ENCODE results near the gene NEDD8.
"Not testable (repeated sequence)": the region's sequence is repeated elsewhere in the genome, so short reads cannot be mapped to it uniquely, and the experiment has no call there.

The NEDD8 gene

GRCh38 chr14:24249230-24250021, 17.3 kb upstream of the NEDD8 start:
- DNase-seq (ENCODE audit: low read depth in 4 of 4, low spot score in 1 of 4), result no peak

DNA sequence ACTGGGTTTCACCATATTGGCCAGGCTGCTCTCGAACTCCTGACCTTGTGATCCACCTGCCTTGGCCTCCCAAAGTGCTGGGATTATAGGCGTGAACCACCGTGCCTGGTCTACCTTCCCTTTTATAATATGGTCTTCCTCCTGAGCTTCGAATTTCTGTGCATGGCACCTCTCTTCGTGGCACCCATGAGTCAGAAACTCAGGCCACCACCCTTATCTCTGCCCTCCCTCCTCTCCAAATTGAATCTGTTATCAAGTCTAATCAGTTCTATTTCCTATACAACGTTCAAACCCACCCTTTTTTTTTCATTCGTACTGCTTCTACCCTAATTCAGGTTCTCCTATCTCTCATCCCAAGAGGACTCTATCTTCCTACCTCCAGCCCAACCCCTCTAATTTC, 15.3 kb upstream of the NEDD8 start:
- DNase-seq (ENCODE audit: low read depth in 4 of 4, low spot score in 1 of 4), result no peak

DNA sequence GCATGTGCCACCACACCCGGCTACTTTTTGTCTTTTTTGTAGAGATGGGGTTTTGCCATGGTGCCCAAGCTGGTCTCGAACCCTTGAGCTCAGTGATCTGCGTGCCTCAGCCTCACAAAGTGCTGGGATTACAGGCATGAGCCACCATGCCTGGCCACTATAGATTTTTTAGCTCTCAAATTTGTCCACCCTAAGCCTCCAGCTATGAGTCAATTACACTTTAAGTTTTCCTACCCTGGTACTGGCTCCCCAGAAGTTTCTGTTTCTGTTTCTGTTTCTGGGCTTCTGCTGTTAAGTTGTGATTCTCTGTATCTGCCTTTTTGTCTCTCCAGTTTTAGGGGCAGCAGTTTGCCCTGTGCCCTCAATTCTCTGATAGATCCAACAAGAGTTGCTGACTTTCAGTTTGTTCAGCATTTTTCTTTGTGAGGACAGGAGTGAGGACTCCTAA, 14.6 kb upstream of the NEDD8 start:
- DNase-seq (ENCODE audit: low read depth in 4 of 4, low spot score in 1 of 4), result no peak

DNA sequence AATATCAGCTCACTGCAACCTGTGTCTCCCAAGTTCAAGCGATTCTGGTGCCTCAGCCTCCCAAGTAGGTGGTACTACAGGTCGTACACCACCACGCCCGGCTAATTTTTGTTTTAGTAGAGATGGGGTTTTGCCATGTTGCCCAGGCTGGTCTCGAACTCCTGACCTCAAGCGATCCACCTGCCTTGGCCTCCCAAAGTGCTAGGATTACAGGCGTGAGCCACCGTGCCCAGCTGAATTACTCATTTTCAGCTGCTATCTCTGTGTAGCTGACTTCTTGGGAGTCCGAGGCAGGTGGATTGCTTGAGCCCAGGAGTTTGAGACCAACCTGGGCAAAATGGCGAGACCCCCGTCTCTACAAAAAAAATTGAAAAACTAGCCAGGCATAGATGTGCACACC, 13.2 kb upstream of the NEDD8 start:
- DNase-seq (ENCODE audit: low read depth in 4 of 4, low spot score in 1 of 4), result not testable (repeated sequence)

DNA sequence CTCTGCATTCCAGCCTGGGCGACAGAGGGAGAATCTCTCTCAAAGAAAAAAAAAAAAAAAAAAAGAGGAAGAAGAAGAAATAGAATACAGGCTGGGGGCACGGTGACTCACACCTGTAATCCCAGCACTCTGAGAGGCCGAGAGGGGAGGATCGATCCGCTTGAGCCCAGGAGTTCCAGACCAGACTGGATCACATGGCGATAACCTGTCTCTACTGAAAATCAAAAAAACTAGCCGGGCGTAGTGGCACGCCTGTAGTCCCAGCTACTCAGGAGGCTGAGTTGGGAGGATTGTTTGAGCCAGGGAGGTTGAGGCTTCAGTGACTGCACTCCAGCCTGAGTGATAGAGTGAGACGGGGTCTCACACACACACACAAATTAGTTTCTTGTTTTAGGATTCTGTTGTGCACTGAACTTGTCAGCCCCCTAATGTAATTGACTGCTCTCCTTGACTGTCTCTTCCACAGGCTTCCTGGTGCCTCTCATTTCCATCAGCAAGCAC, 11.2 kb upstream of the NEDD8 start:
- no peak for DNase-seq (ENCODE audit: low read depth in 4 of 4, low spot score in 1 of 4)

DNA sequence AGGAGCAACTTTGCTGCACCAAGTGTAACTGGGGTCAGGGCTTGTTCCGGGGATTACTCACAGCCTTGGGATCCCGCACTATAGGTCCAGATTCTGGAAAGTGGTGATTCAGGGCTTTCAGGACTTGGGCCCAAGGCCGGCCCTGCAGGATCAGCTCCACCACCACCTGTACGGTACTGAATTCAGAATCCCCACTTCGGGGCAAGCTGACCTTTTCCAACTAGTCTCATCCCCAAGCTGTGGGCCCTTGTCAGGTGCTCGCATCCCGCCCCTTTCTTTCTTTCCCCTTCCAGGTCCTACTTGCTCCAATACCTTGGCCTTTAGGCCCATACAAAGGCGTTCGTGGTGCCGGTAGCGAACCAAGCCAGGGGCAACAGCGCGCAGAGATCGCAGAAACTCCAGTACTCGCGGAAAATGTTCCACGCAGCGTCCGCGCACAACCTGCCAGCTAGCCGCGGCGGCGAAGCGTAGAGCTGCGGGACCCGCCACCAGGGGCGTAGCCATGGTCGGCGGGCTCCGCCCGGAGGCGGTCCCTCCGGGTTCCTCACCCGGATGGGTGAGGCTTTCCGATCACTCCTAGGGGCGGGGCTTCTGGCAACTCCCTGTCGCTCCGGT, 9.8 kb upstream of the NEDD8 start:
- DNase-seq (ENCODE audit: low read depth in 4 of 4, low spot score in 1 of 4), result peak; percentile 86 to 94 (median 88)

DNA sequence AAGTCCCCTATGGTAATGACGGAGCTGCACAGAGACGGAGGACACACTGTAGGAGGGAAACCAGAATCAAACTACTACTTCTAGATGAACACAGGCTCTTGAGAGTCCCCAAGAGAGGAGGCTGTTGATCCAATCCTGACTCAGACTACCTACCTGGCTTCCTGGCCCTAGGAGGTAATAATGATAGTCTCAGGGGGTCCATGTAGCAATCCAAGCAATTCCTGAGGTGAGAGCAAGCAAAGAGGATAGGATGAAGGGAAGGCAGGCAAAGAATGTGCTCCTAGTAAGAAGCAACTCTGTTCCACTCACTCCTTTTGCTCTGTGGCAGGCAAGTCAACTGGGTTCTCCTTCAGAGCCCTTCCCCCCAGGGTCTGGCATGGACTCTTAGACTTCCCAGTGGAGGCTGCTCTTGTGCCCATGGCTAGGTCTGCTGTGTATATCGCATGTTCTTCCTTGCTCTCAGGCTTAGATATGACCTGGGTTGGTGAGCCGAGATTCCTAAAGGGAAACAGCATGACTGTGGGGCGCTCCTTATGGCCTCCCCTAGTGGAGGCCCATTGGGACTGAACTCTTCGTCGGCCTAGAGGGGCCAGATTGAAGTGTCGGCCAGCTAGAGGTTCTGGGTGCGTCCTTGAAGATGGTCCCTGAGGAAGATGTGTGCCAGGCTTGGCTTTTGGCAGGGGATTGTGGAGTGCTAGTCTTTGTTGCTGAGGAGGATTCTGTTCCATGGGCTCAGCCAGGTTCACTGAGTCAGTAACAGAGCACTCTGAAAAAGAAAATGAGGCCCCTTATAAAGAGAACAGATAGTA, 8.1 kb upstream of the NEDD8 start:
- DNase-seq (ENCODE audit: low read depth in 4 of 4, low spot score in 1 of 4), result no peak

DNA sequence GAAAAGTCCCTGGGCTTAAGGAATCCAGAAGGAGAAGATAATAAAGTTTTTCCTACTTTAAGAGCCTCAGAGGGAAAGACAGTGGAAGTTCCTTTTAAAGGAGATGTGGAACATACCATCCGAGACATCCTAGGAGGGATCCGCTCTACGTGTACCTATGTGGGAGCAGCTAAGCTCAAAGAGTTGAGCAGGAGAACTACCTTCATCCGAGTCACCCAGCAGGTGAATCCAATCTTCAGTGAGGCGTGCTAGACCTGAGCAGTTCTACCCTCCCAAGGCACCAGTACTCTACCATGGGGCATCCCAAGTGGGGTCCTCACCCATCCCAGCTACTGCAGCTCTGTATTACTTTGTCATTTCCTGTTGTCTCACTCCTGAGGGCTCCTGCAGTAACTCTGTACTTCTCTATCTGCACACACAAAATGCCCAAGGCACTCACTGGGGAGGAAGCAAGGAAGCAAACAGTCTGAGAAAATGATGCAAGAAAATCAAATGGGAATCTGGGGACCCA, 6.4 kb upstream of the NEDD8 start:
- DNase-seq (ENCODE audit: low read depth in 4 of 4, low spot score in 1 of 4), result no peak

GRCh38 chr14:24238123-24238522, 6.0 kb upstream of the NEDD8 start:
- no peak for DNase-seq (ENCODE audit: low read depth in 4 of 4, low spot score in 1 of 4)

DNA sequence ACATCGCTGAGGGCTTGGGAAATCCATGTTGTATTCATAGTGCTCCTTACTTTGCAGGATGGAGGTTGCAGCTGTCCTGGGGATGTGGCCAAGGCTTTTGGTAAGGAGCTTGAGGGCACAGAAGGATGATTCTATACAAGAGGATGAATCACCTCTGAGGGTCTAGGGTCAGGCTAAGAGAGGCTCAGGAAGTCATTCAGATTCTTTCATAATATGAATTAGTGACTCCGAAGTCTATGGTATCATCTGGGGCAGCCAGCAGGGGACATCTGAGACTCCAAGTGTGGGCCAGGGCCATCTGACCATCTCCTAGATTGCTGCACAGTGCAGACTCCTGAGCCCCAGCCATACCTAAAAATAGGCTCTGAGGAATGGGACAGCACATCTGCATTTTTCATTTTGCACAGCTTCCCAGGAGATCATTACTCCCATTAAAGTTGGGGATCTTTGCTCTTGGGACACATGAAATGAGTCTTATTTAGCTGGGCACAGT, 5.3 kb upstream of the NEDD8 start:
- DNase-seq (ENCODE audit: low read depth in 4 of 4, low spot score in 1 of 4), result no peak

DNA sequence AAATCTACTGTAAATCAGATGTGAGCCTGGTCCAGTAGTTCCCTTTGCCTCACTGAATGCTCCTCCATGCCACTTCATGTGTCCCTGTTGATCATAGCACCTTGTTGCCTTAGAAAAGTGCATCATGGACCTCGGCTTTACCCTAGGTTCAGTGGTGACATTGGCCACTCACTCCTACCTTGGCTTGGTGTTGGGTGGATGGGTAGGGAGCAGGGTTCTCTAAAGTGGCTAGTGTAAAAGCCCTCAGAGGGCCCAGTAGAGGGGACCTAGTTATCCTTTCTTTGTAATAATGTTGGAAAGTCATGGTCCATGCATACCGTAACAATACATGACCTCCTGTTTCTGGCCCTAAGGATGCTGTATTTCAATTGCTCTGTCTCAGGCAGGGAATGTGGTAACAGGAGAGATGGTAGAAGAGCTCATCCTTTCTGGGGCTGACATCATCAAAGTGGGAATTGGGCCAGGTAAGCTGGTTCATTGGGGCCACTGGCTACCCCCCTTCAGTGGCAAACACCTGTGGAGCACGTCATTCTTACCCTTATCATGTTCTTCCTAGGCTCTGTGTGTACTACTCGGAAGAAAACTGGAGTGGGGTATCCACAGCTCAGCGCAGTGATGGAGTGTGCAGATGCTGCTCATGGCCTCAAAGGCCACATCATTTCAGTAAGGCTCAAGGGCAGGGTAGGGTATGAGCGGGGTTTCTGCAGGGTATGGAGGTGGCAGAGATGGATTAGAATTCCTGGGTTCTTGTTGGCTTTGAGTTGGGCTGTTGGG, 4.7 kb upstream of the NEDD8 start:
- no peak for DNase-seq (ENCODE audit: low read depth in 4 of 4, low spot score in 1 of 4)

GRCh38 chr14:24235804-24236688, 3.9 kb upstream of the NEDD8 start:
- DNase-seq (ENCODE audit: low read depth in 4 of 4, low spot score in 1 of 4), result no peak

GRCh38 chr14:24234095-24235005, 2.2 kb upstream of the NEDD8 start:
- DNase-seq (ENCODE audit: low read depth in 4 of 4, low spot score in 1 of 4), result no peak

DNA sequence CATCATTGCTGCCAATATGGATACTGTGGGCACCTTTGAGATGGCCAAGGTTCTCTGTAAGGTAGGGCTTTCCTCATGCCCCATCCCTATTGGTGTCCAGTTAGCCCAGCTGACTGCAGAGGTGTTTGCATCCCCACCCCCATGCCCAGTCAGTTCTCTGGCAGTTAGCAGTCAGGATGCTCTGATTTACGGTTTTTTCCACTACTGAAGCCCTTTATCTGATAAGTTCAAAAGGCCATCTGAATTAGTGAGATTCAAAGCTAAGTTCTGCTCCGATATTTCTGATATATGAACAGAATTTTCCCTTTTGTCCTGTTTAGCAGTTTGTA, 1.3 kb upstream of the NEDD8 start:
- DNase-seq (ENCODE audit: low read depth in 4 of 4, low spot score in 1 of 4), result no peak

- peak in 1 of 4 experiments; percentile 54 for DNase-seq (ENCODE audit: low read depth in 4 of 4, low spot score in 1 of 4)
Observed at GRCh38 chr14:24232645-24233537, 724 bp upstream of the NEDD8 start, which contains the start of gene GMPR2. GMPR2 (plus strand) TSS chr14:24232929; CDS start chr14:24233254, 325 bp downstream.

DNA sequence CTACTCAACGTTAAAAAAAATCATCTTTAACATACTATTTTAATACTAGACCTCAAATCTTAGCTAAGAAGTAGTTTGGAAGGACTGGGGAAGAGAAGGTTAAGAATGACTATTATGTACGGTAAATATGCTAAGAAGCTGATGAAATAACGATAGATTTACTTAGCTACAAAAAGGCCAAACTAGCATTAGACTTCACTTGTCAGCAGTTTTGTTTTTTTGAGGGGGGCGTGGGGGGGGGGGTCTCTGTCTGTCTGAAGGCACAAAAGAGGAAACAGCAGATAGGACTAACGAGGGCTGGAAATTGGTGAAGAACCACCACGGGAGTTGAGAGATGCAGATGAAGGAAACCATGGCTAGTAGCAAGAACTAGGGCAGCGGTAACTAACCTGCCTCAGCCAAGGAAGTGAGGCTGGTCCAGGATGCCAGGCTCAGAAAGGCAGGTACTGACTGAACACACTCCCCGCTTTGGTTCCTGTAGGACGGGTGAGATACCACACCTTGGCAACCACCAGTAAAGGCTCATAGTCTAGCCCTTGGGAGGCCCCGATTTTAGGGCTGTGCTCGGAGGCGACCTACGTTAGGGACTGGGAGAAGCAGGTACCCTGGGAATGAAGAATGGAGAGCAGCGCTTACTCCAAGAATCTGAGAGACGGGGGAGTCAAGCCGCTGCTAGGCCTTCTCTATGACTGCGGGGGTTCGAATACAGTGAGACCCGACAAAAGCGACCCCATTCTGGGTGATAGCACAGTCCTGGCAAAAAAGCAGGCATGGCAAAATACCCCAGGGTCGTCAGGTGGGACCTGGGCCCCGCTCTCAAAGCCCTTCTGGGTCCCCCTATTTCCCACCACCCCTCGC, 675 bp downstream of the NEDD8 start:
- no peak for DNase-seq (ENCODE audit: low read depth in 4 of 4, low spot score in 1 of 4)

GRCh38 chr14:24228902-24229301, 3.3 kb downstream of the NEDD8 start:
- no peak for DNase-seq (ENCODE audit: low read depth in 4 of 4, low spot score in 1 of 4)
